ENCODE measurements around the gene SBK3.
A peak's percentile ranks its signal among the peaks of the same experiment; 100 is the strongest.
"Not testable (repeated sequence)": the region's sequence is repeated elsewhere in the genome, so short reads cannot be mapped to it uniquely, and the experiment has no call there.

The SBK3 gene

GRCh38 chr19:55539090-55539984 lies 6.0 kb downstream of the SBK3 start:
- no peak for DNase-seq

- DNase-seq, result no peak
Observed at GRCh38 chr19:55538132-55538531, 7.2 kb downstream of the SBK3 start.

- no peak for DNase-seq
Observed at GRCh38 chr19:55537741-55538111, 7.6 kb downstream of the SBK3 start.

- peak; percentile 31 for DNase-seq
Observed at GRCh38 chr19:55536951-55537740, 8.2 kb downstream of the SBK3 start, which contains the start of gene SBK2. Gene SBK2, minus strand, starts transcription at chr19:55537133. Its CDS starts 839 bp downstream, at chr19:55536294.

GRCh38 chr19:55536366-55536765 lies 9.0 kb downstream of the SBK3 start:
- no peak for DNase-seq

GRCh38 chr19:55535965-55536350 lies 9.4 kb downstream of the SBK3 start:
- DNase-seq, result no peak

GRCh38 chr19:55535173-55535964 lies 10.0 kb downstream of the SBK3 start:
- DNase-seq, result no peak

- not testable (repeated sequence) for DNase-seq
Observed at GRCh38 chr19:55534280-55534679, 11.1 kb downstream of the SBK3 start.

GRCh38 chr19:55530996-55531395 lies 14.3 kb downstream of the SBK3 start:
- DNase-seq, result no peak

- DNase-seq, result no peak
Observed at GRCh38 chr19:55529636-55530234, 15.6 kb downstream of the SBK3 start.

- no peak for DNase-seq
Observed at GRCh38 chr19:55528030-55528803, 17.1 kb downstream of the SBK3 start.

GRCh38 chr19:55527197-55528029 lies 17.9 kb downstream of the SBK3 start:
- no peak for DNase-seq

GRCh38 chr19:55526216-55527196 lies 18.8 kb downstream of the SBK3 start:
- DNase-seq, result no peak

GRCh38 chr19:55525289-55526101 lies 19.8 kb downstream of the SBK3 start:
- DNase-seq, result no peak

- DNase-seq, result no peak
Observed at GRCh38 chr19:55520691-55521292, 24.6 kb downstream of the SBK3 start.

GRCh38 chr19:55519451-55520311 lies 25.7 kb downstream of the SBK3 start:
- no peak for DNase-seq
